Measurements from ENCODE around the gene RINL.
"Not testable (repeated sequence)": the region's sequence is repeated elsewhere in the genome, so short reads cannot be mapped to it uniquely, and the experiment has no call there.

The RINL gene

GRCh38 chr19:38873400-38873799 is 4.7 kb downstream of the RINL start:
- DNase-seq: not testable (repeated sequence)

GRCh38 chr19:38870612-38871011 is 7.5 kb downstream of the RINL start:
- no peak for DNase-seq

- peak; percentile 87 for DNase-seq
Measured at GRCh38 chr19:38869836-38870607, 8.1 kb downstream of the RINL start.

- DNase-seq: no peak
Measured at GRCh38 chr19:38869160-38869835, 8.8 kb downstream of the RINL start.

GRCh38 chr19:38868551-38868950 is 9.5 kb downstream of the RINL start:
- no peak for DNase-seq

GRCh38 chr19:38867171-38867780 is 10.8 kb downstream of the RINL start:
- DNase-seq: no peak

- no peak for DNase-seq
Measured at GRCh38 chr19:38862321-38863059, 15.6 kb downstream of the RINL start.

GRCh38 chr19:38861368-38861767 is 16.7 kb downstream of the RINL start:
- no peak for DNase-seq

- DNase-seq: not testable (repeated sequence)
Measured at GRCh38 chr19:38859631-38860204, 18.4 kb downstream of the RINL start.

GRCh38 chr19:38856813-38857212 is 21.3 kb downstream of the RINL start:
- no peak for DNase-seq

GRCh38 chr19:38855751-38856150 is 22.3 kb downstream of the RINL start:
- not testable (repeated sequence) for DNase-seq

- not testable (repeated sequence) for DNase-seq
Measured at GRCh38 chr19:38854961-38855360, 23.1 kb downstream of the RINL start.

- no peak for DNase-seq
Measured at GRCh38 chr19:38853214-38853613, 24.9 kb downstream of the RINL start.

GRCh38 chr19:38852231-38853044 is 25.6 kb downstream of the RINL start:
- peak; percentile 34 for DNase-seq

- DNase-seq: peak; percentile 80
Measured at GRCh38 chr19:38851622-38852230, 26.3 kb downstream of the RINL start.

GRCh38 chr19:38850976-38851621 is 27.0 kb downstream of the RINL start:
- DNase-seq: peak; percentile 38

GRCh38 chr19:38850436-38850975 is 27.6 kb downstream of the RINL start:
- peak; percentile 100 for DNase-seq

GRCh38 chr19:38849860-38850435 is 28.1 kb downstream of the RINL start, which contains the start of gene HNRNPL:
HNRNPL (minus strand) TSS chr19:38849986; CDS start chr19:38849966, 20 bp downstream.
- DNase-seq: peak; percentile 100

- DNase-seq: peak; percentile 97
Measured at GRCh38 chr19:38849147-38849859, 28.8 kb downstream of the RINL start.

Measured in effector CD8-positive, alpha-beta T cell (primary cell).